ENCODE data around the gene HIVEP3.
A peak's percentile ranks its signal among the peaks of the same experiment; 100 is the strongest.

Gene HIVEP3

DNA sequence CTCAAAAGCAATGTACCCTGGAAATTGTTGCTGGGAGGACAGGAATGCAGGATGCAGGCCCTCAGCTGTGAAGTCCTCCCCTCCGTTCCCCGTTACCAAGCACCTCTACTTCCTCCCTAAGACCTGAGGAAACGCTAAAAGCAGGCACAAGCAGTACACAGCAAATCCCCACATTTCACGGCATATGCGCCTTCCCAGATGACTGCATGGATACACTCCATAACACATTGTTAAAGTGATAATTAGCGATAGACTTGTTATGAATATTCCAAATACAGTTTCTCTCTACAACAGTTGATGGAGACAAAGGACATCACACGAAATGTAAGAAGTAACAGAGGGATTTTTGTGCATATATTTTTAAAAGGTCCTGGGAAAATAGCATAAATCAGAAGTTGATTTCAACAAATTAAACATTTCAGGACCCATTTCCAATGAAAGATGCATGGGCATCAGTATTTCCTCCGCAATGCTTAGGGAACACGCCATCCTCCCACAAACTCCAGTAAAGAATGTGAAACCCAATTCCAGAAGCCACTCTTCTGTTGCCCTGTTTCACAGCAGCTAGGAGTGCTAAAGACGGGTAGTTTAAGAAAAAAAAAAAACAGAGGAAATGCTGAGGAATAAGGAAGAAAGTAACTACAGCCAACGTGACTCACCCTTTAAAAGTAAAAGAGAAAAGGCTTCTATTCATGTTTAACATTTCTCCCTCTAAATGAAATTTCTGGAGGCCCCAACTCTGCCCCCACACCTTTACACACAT, 75.5 kb downstream of the HIVEP3 start:
- DNase-seq (ENCODE audit: insufficient read length, low spot score), result no peak
- FAIRE-seq, result no peak
- TF ChIP-seq POLR2A (IDR thresholded peaks at IDR 0.05; ENCODE audit: low read depth, low read length) (no peak), TAF1 (IDR thresholded peaks at IDR 0.05; ENCODE audit: low read depth, low read length) (no peak), POU2F2 (IDR thresholded peaks at IDR 0.05; ENCODE audit: low read depth, low read length) (no peak), PAX5 (IDR thresholded peaks at IDR 0.05; ENCODE audit: insufficient read depth, low read length, severe bottlenecking) (no peak), SPI1 (IDR thresholded peaks at IDR 0.05; ENCODE audit: low read depth, low read length) (no peak), POLR2AphosphoS5 (IDR thresholded peaks at IDR 0.05; ENCODE audit: low read depth, low read length) (no peak)

DNA sequence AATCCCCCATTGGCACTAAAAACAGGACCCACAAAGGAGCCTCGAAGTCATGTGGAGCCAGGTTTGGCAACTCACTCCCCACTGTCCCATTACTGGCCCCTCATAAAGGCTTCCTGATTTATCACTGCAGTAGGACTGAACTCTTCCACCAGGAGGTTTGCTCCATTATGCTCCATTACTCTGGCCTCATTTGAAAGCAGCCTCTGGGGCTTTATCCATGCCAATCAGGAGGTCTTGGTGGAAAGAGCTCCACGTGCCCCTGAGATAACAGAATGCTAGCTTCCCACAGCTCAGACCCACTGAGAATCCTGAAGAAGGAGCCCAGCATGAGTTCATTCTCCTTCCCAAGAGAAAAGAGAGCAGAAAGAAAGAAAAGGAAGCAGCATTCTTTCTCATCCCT, 76.4 kb downstream of the HIVEP3 start:
- DNase-seq (ENCODE audit: insufficient read length, low spot score) (no peak), FAIRE-seq (no peak)
- TF ChIP-seq SPI1 (IDR thresholded peaks at IDR 0.05; ENCODE audit: low read depth, low read length) (no peak), POLR2A (IDR thresholded peaks at IDR 0.05; ENCODE audit: low read depth, low read length) (no peak), PAX5 (IDR thresholded peaks at IDR 0.05; ENCODE audit: insufficient read depth, low read length, severe bottlenecking) (no peak), TAF1 (IDR thresholded peaks at IDR 0.05; ENCODE audit: low read depth, low read length) (no peak), POU2F2 (IDR thresholded peaks at IDR 0.05; ENCODE audit: low read depth, low read length) (no peak), POLR2AphosphoS5 (IDR thresholded peaks at IDR 0.05; ENCODE audit: low read depth, low read length) (no peak)

DNA sequence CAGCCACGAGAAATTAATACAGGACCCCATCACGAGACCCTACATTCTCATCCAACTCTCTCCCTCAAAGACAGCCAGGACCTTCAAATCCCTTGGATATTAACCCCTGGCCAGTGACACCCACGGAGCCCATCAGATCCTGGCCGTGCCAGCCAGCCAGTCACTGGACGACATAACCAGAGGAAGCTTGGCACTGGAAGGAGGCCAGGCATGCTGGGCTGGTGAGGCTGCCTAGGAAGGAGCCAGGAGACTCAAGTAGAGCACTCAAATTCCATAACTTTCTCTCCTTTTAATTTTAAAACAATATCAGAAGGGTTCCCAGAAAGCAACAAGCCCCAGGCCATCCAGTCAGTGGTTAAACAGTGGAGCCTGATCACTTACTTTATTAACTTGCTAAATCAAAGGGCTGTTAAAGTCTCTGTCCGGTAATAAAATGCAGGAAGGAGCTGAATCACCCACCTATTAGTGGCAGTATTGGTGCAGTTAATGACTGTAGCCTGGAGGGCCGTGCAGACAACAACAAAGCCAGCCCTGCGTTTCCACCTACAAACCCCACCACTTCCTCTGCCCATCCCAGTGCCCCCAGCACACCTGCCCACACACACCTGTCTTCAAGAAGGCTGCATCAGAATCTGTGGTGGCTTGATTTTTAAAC, 78.0 kb downstream of the HIVEP3 start:
- no peak for TF ChIP-seq PAX5 (IDR thresholded peaks at IDR 0.05; ENCODE audit: insufficient read depth, low read length, severe bottlenecking)
- no peak for TF ChIP-seq TAF1 (IDR thresholded peaks at IDR 0.05; ENCODE audit: low read depth, low read length)
- no peak for TF ChIP-seq POLR2A (IDR thresholded peaks at IDR 0.05; ENCODE audit: low read depth, low read length)
- no peak for TF ChIP-seq POLR2AphosphoS5 (IDR thresholded peaks at IDR 0.05; ENCODE audit: low read depth, low read length)
- no peak for TF ChIP-seq SPI1 (IDR thresholded peaks at IDR 0.05; ENCODE audit: low read depth, low read length)
- no peak for TF ChIP-seq POU2F2 (IDR thresholded peaks at IDR 0.05; ENCODE audit: low read depth, low read length)
- DNase-seq (ENCODE audit: insufficient read length, low spot score) (no peak), FAIRE-seq (peak; percentile 78)

GRCh38 chr1:41838266-41838665, 80.5 kb downstream of the HIVEP3 start:
- no peak for TF ChIP-seq POLR2AphosphoS5 (IDR thresholded peaks at IDR 0.05; ENCODE audit: low read depth, low read length)
- no peak for TF ChIP-seq PAX5 (IDR thresholded peaks at IDR 0.05; ENCODE audit: insufficient read depth, low read length, severe bottlenecking)
- no peak for TF ChIP-seq SPI1 (IDR thresholded peaks at IDR 0.05; ENCODE audit: low read depth, low read length)
- no peak for TF ChIP-seq POU2F2 (IDR thresholded peaks at IDR 0.05; ENCODE audit: low read depth, low read length)
- DNase-seq (ENCODE audit: insufficient read length, low spot score), result no peak
- no peak for FAIRE-seq

DNA sequence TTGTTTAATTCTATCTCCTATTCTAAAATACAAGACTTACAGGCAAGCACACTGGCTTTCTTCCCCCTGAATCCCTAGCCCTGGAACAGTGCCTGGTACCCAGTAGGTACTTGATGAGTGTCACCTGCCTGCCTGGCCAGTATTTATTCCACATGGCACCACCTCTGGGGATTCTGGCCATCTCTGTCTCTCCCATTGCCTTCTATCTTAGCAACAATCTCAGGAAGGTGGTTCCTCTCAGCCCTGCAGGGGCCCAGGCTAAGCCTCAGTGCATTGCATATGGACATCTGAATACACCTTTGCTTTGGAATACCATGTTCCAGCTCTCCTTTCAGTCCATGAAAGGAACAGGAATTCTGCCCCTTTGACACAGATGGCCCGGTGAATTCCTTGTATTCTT, 81.0 kb downstream of the HIVEP3 start:
- TF ChIP-seq PAX5 (IDR thresholded peaks at IDR 0.05; ENCODE audit: insufficient read depth, low read length, severe bottlenecking) (no peak), TAF1 (IDR thresholded peaks at IDR 0.05; ENCODE audit: low read depth, low read length) (no peak), SPI1 (IDR thresholded peaks at IDR 0.05; ENCODE audit: low read depth, low read length) (no peak), POLR2AphosphoS5 (IDR thresholded peaks at IDR 0.05; ENCODE audit: low read depth, low read length) (no peak), POLR2A (IDR thresholded peaks at IDR 0.05; ENCODE audit: low read depth, low read length) (no peak), POU2F2 (IDR thresholded peaks at IDR 0.05; ENCODE audit: low read depth, low read length) (no peak)
- FAIRE-seq, result no peak
- DNase-seq (ENCODE audit: insufficient read length, low spot score), result no peak

GRCh38 chr1:41835485-41835884, 83.2 kb downstream of the HIVEP3 start:
- no peak for FAIRE-seq

GRCh38 chr1:41833519-41834000, 85.2 kb downstream of the HIVEP3 start:
- DNase-seq (ENCODE audit: insufficient read length, low spot score) (no peak), FAIRE-seq (no peak)
- no peak for TF ChIP-seq POLR2AphosphoS5 (IDR thresholded peaks at IDR 0.05; ENCODE audit: low read depth, low read length)
- TF ChIP-seq TAF1 (IDR thresholded peaks at IDR 0.05; ENCODE audit: low read depth, low read length), result no peak
- no peak for TF ChIP-seq POLR2A (IDR thresholded peaks at IDR 0.05; ENCODE audit: low read depth, low read length)
- TF ChIP-seq POU2F2 (IDR thresholded peaks at IDR 0.05; ENCODE audit: low read depth, low read length), result no peak
- no peak for TF ChIP-seq PAX5 (IDR thresholded peaks at IDR 0.05; ENCODE audit: insufficient read depth, low read length, severe bottlenecking)
- TF ChIP-seq SPI1 (IDR thresholded peaks at IDR 0.05; ENCODE audit: low read depth, low read length), result no peak

More at GRCh38 chr1:41835485-41835884, 83.2 kb downstream of the HIVEP3 start:
- no peak for DNase-seq (ENCODE audit: insufficient read length, low spot score)
- TF ChIP-seq PAX5 (IDR thresholded peaks at IDR 0.05; ENCODE audit: insufficient read depth, low read length, severe bottlenecking) (no peak), POU2F2 (IDR thresholded peaks at IDR 0.05; ENCODE audit: low read depth, low read length) (no peak), POLR2A (IDR thresholded peaks at IDR 0.05; ENCODE audit: low read depth, low read length) (no peak), POLR2AphosphoS5 (IDR thresholded peaks at IDR 0.05; ENCODE audit: low read depth, low read length) (no peak), TAF1 (IDR thresholded peaks at IDR 0.05; ENCODE audit: low read depth, low read length) (no peak), SPI1 (IDR thresholded peaks at IDR 0.05; ENCODE audit: low read depth, low read length) (no peak)

- FAIRE-seq (no peak), DNase-seq (ENCODE audit: insufficient read length, low spot score) (no peak)
- TF ChIP-seq POLR2AphosphoS5 (IDR thresholded peaks at IDR 0.05; ENCODE audit: low read depth, low read length), result no peak
- no peak for TF ChIP-seq TAF1 (IDR thresholded peaks at IDR 0.05; ENCODE audit: low read depth, low read length)
Measured at GRCh38 chr1:41830726-41831125, 88.0 kb downstream of the HIVEP3 start.

- DNase-seq (ENCODE audit: insufficient read length, low spot score) (no peak), FAIRE-seq (no peak)
- TF ChIP-seq POLR2AphosphoS5 (IDR thresholded peaks at IDR 0.05; ENCODE audit: low read depth, low read length) (no peak), TAF1 (IDR thresholded peaks at IDR 0.05; ENCODE audit: low read depth, low read length) (no peak), PAX5 (IDR thresholded peaks at IDR 0.05; ENCODE audit: insufficient read depth, low read length, severe bottlenecking) (no peak), SPI1 (IDR thresholded peaks at IDR 0.05; ENCODE audit: low read depth, low read length) (no peak)
Measured at GRCh38 chr1:41827991-41828570, 90.6 kb downstream of the HIVEP3 start.

Data from GM12891 (cell line).